CD4-positive, alpha-beta T cell (primary cell): ENCODE measurements around the gene KTI12. TPM values are rescaled to one million over a fixed set of nuclear protein-coding genes. Genes with fewer than 3 reads are reported as not detected.
A peak's percentile ranks its signal among the peaks of the same experiment; 100 is the strongest.
"Not testable (repeated sequence)": the region's sequence is repeated elsewhere in the genome, so short reads cannot be mapped to it uniquely, and the experiment has no call there.

Experiments
- ATAC-seq: fragments of 200-7000 bp; cut with Tn5 transposase; one replicate; pipeline ENCODE4 v1.10.0; 2022; ENCODE audit warnings: mild to moderate bottlenecking; ENCODE audit not compliant: poor library complexity
- CTCF ChIA-PET: fragments of 350-600 bp; sonication (Branson Sonifier 250); formaldehyde crosslinking; loops from one replicate; lab custom pipeline; 2021; ENCODE audit warnings: antibody characterized with exemption, inconsistent platforms; lab: Charles Lee
- POLR2A ChIA-PET: fragments of 350-600 bp; sonication (Branson Sonifier 250); formaldehyde crosslinking; loops from one replicate; lab custom pipeline; 2021; ENCODE audit warnings: antibody characterized with exemption, inconsistent platforms; lab: Charles Lee
- DNase-seq, 14 experiments: peaks; one replicate each; pipeline ENCODE4 v3.0.0-alpha.2; 2013 to 2020; ENCODE audit warnings: mixed read lengths in 2 of 14
- H3K27ac ChIP-seq, 2 donors: one replicate each; pipeline versions ENCODE4 v1.5.1 to v1.7.0; 2013; ENCODE audit warnings: low read length in 2 of 2, low read depth in 1 of 2, mild to moderate bottlenecking in 1 of 2
- H3K27me3 ChIP-seq, 2 experiments: 1 replicate in 1 of 2; 2 replicates in 1 of 2; pipeline versions ENCODE4 v1.6.1 to v1.7.0; 2013; ENCODE audit warnings: low read length in 2 of 2, control low read depth in 1 of 2, mild to moderate bottlenecking in 1 of 2, moderate library complexity in 1 of 2; ENCODE audit not compliant: insufficient read depth in 2 of 2, control insufficient read depth in 1 of 2
- H3K36me3 ChIP-seq: one replicate; pipeline ENCODE4 v1.6.1; 2013; ENCODE audit warnings: low read length, control low read depth; ENCODE audit not compliant: insufficient read depth
- H3K4me1 ChIP-seq: one replicate; pipeline ENCODE4 v1.6.1; 2013; ENCODE audit warnings: low read length, control low read depth; ENCODE audit not compliant: insufficient read depth
- H3K4me3 ChIP-seq: one replicate; pipeline ENCODE4 v1.5.1; 2013; ENCODE audit warnings: mild to moderate bottlenecking, low read length, moderate library complexity
- H3K9me3 ChIP-seq, 2 experiments: 1 replicate in 1 of 2; 2 replicates in 1 of 2; pipeline versions ENCODE4 v1.6.1 to v1.7.0; 2013; ENCODE audit warnings: low read length in 2 of 2, mild to moderate bottlenecking in 2 of 2, control low read depth in 1 of 2, moderate library complexity in 1 of 2; ENCODE audit not compliant: control insufficient read depth in 1 of 2, insufficient read depth in 1 of 2
- H3K27ac Mint-ChIP-seq: one replicate; pipeline ENCODE4 v1.8.0; 2020; ENCODE audit warnings: mixed read lengths
- H3K27me3 Mint-ChIP-seq: one replicate; pipeline ENCODE4 v1.8.0; 2021; ENCODE audit warnings: mixed read lengths
- H3K36me3 Mint-ChIP-seq: one replicate; pipeline ENCODE4 v1.8.0; 2021; ENCODE audit warnings: low read depth, mixed read lengths
- H3K4me1 Mint-ChIP-seq: one replicate; pipeline ENCODE4 v1.8.0; 2021; ENCODE audit warnings: low read depth, mixed read lengths
- H3K4me3 Mint-ChIP-seq: one replicate; pipeline ENCODE4 v1.8.0; 2020; ENCODE audit warnings: mild to moderate bottlenecking, mixed read lengths
- H3K9me3 Mint-ChIP-seq: one replicate; pipeline ENCODE4 v1.8.0; 2020; ENCODE audit warnings: mixed read lengths
- CTCF ChIP-seq: fragments of 200-600 bp; IDR thresholded peaks from one replicate; pipeline ENCODE4 v1.8.0; 2022; ENCODE audit warnings: antibody characterized with exemption, mild to moderate bottlenecking
- intact Hi-C, 2 experiments: fragments of 100-400 bp; cut with DNase I in 1 of 2; cut with micrococcal nuclease in 1 of 2; formaldehyde crosslinking; loops; one replicate each; pipeline versions ENCODE4 v1.15.1 to v1.9.0; 2023 to 2025; cut with DNase I, micrococcal nuclease
- total RNA-seq, 174 experiments: library from RNA in 2 of 174; stranded (reverse) in 2 of 174; gene quantifications; one replicate each; pipeline ENCODE4 v1.2.3 and lab custom pipeline; 2021 to 2026

KTI12 gene
- total RNA-seq, 2 experiments from 2014 or later: 23.4 to 24.0 TPM

GRCh38 chr1:52054496-52055065, 21.0 kb upstream of the KTI12 start:
- intact Hi-C loops: loop anchor here in 1 of 2 experiments (1.0 to 10.0 kb wide), 10 partner anchors 88 to 1890 kb away; partner anchors contain the start of genes CC2D1B, CPT2, EPS15 and IFT25
- ChIA-PET POLR2A (interaction anchor here (0.7 to 3.3 kb wide), 5 partner anchors 21 to 1891 kb away, joined by 3 to 63 read pairs (median 3); partner anchors contain the start of genes CC2D1B, KTI12 and LRRC42), CTCF (interaction anchor here (1.5 kb wide), 1 partner anchor 21 kb away, joined by 5 read pairs; the partner anchor contains the start of gene KTI12)
- H3K27ac Mint-ChIP-seq: peak overlapping the region; percentile 92
- Histone ChIP-seq H3K9me3 (no peaks in the 10 kb centered on the region), H3K4me1 (peaks cover 26% of the 10 kb centered on the region), H3K27me3 (no peaks in the 10 kb centered on the region), H3K4me3 (peak overlapping the region; percentile 88), H3K27ac (peak overlapping the region; percentile 71 to 83), H3K36me3 (peaks cover 3% of the 10 kb centered on the region)
- H3K36me3 Mint-ChIP-seq: peaks cover 40% of the 10 kb centered on the region
- H3K9me3 Mint-ChIP-seq: no peaks in the 10 kb centered on the region
- TF ChIP-seq CTCF: no peak
- peaks cover 69% of the 10 kb centered on the region for H3K4me1 Mint-ChIP-seq
- ATAC-seq: no peak
- H3K4me3 Mint-ChIP-seq: peak overlapping the region; percentile 97
- peak in 1 of 14 experiments; percentile 7 for DNase-seq
- H3K27me3 Mint-ChIP-seq: no peaks in the 10 kb centered on the region

GRCh38 chr1:52053862-52054261, 20.3 kb upstream of the KTI12 start:
- H3K27me3 Mint-ChIP-seq: no peaks in the 10 kb centered on the region
- peak overlapping the region; percentile 92 for H3K27ac Mint-ChIP-seq
- Histone ChIP-seq H3K36me3 (peaks cover 3% of the 10 kb centered on the region), H3K4me1 (peaks cover 26% of the 10 kb centered on the region), H3K4me3 (no peak overlapping the region), H3K9me3 (no peaks in the 10 kb centered on the region), H3K27ac (no peak overlapping the region), H3K27me3 (no peaks in the 10 kb centered on the region)
- H3K4me1 Mint-ChIP-seq: peaks cover 63% of the 10 kb centered on the region
- peaks cover 40% of the 10 kb centered on the region for H3K36me3 Mint-ChIP-seq
- ATAC-seq (no peak), DNase-seq (no peak)
- H3K9me3 Mint-ChIP-seq: no peaks in the 10 kb centered on the region
- ChIA-PET CTCF (no interaction called here), POLR2A (interaction anchor here (0.6 to 3.3 kb wide), 2 partner anchors 20 to 21 kb away, joined by 3 to 63 read pairs; partner anchors contain the start of gene KTI12)
- peak overlapping the region; percentile 97 for H3K4me3 Mint-ChIP-seq
- no peak for TF ChIP-seq CTCF
- intact Hi-C loops: loop anchor here in 1 of 2 experiments (1.0 to 10.0 kb wide), 7 partner anchors 176 to 1891 kb away; partner anchors contain the start of genes CPT2, EPS15, IFT25 and LRRC42

GRCh38 chr1:52049337-52049736, 15.7 kb upstream of the KTI12 start:
- CTCF ChIA-PET, DNase-seq, H3K36me3 ChIP-seq: not testable (repeated sequence)

DNA sequence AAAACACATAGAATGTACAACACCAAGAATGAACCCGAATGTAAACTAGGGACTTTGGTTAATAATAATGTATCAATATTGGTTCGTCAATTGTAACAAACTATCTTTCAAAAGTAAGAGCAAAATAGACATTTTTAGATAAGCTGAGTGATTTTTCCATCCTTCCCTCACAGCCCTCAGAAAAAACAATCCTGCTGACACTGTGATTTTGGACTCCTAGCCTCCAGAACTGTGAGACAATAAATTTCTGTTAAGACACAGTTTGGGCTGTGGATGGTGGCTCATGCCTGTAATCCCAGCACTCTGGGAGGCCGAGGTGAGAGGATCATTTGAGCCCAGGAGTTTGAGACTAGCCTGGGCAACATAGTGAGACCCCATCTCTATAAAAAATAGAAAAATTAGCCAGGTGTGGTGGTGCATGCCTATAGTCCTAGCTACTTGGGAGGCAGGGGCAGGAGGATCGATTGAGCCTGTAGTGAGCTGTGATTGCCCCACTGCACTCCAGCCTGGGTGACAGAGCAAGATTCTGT, 12.1 kb upstream of the KTI12 start:
- H3K4me3 ChIP-seq, H3K27ac Mint-ChIP-seq, H3K4me3 Mint-ChIP-seq, DNase-seq, H3K9me3 ChIP-seq, H3K9me3 Mint-ChIP-seq, ATAC-seq, H3K4me1 ChIP-seq, H3K27me3 Mint-ChIP-seq, H3K27me3 ChIP-seq, H3K27ac ChIP-seq, POLR2A ChIA-PET, intact Hi-C loops: not testable (repeated sequence)
- Mint-ChIP-seq H3K36me3 (peaks cover 49% of the 10 kb centered on the region), H3K4me1 (peaks cover 33% of the 10 kb centered on the region)
- CTCF ChIA-PET: interaction anchor here (1.1 kb wide), 1 partner anchor 10 kb away, joined by 3 read pairs; the partner anchor contains the start of gene BTF3L4
- peaks cover 16% of the 10 kb centered on the region for H3K36me3 ChIP-seq

More at GRCh38 chr1:52049337-52049736, 15.7 kb upstream of the KTI12 start:
- intact Hi-C loops, H3K27ac ChIP-seq, H3K27me3 Mint-ChIP-seq, H3K4me1 ChIP-seq, H3K9me3 ChIP-seq, H3K9me3 Mint-ChIP-seq, H3K27ac Mint-ChIP-seq, H3K4me3 ChIP-seq, ATAC-seq, H3K4me3 Mint-ChIP-seq, H3K27me3 ChIP-seq: not testable (repeated sequence)
- Mint-ChIP-seq H3K4me1 (peaks cover 45% of the 10 kb centered on the region), H3K36me3 (peaks cover 43% of the 10 kb centered on the region)
- POLR2A ChIA-PET: interaction anchor here (2.1 kb wide), 1 partner anchor 16 kb away, joined by 8 read pairs; the partner anchor contains the start of gene KTI12
